ENCODE data around the gene CATSPER1.

Gene CATSPER1

DNA sequence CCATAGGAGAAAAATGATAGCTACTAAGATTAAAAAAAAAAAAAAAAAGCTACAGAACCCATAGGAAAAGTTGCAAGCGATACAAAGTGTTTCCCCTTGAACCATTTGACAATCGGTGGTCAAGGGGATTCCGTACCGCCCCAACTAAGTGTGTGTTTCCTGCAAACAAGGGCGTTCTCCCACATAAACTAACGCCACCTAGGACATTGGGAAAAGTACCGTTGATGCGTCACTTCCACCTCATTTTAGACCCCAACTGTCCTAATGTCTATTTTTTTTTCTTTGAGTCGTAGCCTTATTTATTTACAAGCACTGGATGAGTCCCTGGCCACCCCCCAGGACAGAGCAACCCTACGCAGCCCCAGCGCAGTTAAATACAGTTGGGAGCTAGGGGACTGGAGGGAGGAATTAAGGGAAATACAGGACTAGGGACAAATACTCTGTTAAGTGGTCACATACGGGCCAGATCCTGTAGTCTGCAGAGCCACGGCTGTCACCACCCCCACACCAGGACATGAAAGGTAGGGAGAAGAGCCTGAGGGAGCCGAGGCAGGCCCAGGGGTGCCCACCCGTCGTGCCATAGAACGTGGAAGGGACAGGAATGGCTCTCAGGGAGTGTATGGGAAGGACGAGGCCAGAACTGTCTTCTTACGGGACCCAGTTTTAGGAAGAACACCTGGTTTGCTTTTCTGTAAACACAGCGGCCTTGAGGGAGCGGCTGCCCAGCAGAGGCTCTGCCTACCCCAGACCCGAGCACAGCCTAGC is 43.3 kb downstream of the CATSPER1 start:
- Histone ChIP-seq H3K9me3 (ENCODE audit: control insufficient read depth, insufficient read depth, low read length) (no peaks in the 10 kb centered on the region), H3K27me3 (ENCODE audit: control insufficient read depth, insufficient read depth, low read length) (no peaks in the 10 kb centered on the region), H3K4me1 (ENCODE audit: control insufficient read depth, insufficient read depth, low read length) (no peaks in the 10 kb centered on the region), H3K9ac (ENCODE audit: low read depth, low read length) (no peak overlapping the region), H3K36me3 (ENCODE audit: control insufficient read depth, insufficient read depth, low read length) (peaks cover 3% of the 10 kb centered on the region), H3K4me3 (ENCODE audit: low read depth, low read length) (no peak overlapping the region)

GRCh38 chr11:65981972-65982823 is 44.1 kb downstream of the CATSPER1 start:
- no peak overlapping the region for H3K9ac ChIP-seq (ENCODE audit: low read depth, low read length)
- H3K36me3 ChIP-seq (ENCODE audit: control insufficient read depth, insufficient read depth, low read length) = peaks cover 11% of the 10 kb centered on the region
- no peaks in the 10 kb centered on the region for H3K9me3 ChIP-seq (ENCODE audit: control insufficient read depth, insufficient read depth, low read length)
- H3K4me1 ChIP-seq (ENCODE audit: control insufficient read depth, insufficient read depth, low read length) = no peaks in the 10 kb centered on the region
- no peak overlapping the region for H3K4me3 ChIP-seq (ENCODE audit: low read depth, low read length)
- no peaks in the 10 kb centered on the region for H3K27me3 ChIP-seq (ENCODE audit: control insufficient read depth, insufficient read depth, low read length)

- no peaks in the 10 kb centered on the region for H3K4me1 ChIP-seq (ENCODE audit: control insufficient read depth, insufficient read depth, low read length)
- H3K27me3 ChIP-seq (ENCODE audit: control insufficient read depth, insufficient read depth, low read length) = no peaks in the 10 kb centered on the region
- H3K9ac ChIP-seq (ENCODE audit: low read depth, low read length) = no peak overlapping the region
These were observed 45.1 kb downstream of the CATSPER1 start for GRCh38 chr11:65981101-65981740.

GRCh38 chr11:65979261-65979759 is 47.0 kb downstream of the CATSPER1 start:
- H3K4me1 ChIP-seq (ENCODE audit: control insufficient read depth, insufficient read depth, low read length) = no peaks in the 10 kb centered on the region
- H3K4me3 ChIP-seq (ENCODE audit: low read depth, low read length) = no peak overlapping the region
- no peaks in the 10 kb centered on the region for H3K27me3 ChIP-seq (ENCODE audit: control insufficient read depth, insufficient read depth, low read length)
- H3K36me3 ChIP-seq (ENCODE audit: control insufficient read depth, insufficient read depth, low read length) = peaks cover 24% of the 10 kb centered on the region
- H3K9ac ChIP-seq (ENCODE audit: low read depth, low read length) = no peak overlapping the region
- no peaks in the 10 kb centered on the region for H3K9me3 ChIP-seq (ENCODE audit: control insufficient read depth, insufficient read depth, low read length)

More at GRCh38 chr11:65981101-65981740, 45.1 kb downstream of the CATSPER1 start:
- Histone ChIP-seq H3K4me3 (ENCODE audit: low read depth, low read length) (no peak overlapping the region), H3K9me3 (ENCODE audit: control insufficient read depth, insufficient read depth, low read length) (no peaks in the 10 kb centered on the region), H3K36me3 (ENCODE audit: control insufficient read depth, insufficient read depth, low read length) (peaks cover 21% of the 10 kb centered on the region)

DNA sequence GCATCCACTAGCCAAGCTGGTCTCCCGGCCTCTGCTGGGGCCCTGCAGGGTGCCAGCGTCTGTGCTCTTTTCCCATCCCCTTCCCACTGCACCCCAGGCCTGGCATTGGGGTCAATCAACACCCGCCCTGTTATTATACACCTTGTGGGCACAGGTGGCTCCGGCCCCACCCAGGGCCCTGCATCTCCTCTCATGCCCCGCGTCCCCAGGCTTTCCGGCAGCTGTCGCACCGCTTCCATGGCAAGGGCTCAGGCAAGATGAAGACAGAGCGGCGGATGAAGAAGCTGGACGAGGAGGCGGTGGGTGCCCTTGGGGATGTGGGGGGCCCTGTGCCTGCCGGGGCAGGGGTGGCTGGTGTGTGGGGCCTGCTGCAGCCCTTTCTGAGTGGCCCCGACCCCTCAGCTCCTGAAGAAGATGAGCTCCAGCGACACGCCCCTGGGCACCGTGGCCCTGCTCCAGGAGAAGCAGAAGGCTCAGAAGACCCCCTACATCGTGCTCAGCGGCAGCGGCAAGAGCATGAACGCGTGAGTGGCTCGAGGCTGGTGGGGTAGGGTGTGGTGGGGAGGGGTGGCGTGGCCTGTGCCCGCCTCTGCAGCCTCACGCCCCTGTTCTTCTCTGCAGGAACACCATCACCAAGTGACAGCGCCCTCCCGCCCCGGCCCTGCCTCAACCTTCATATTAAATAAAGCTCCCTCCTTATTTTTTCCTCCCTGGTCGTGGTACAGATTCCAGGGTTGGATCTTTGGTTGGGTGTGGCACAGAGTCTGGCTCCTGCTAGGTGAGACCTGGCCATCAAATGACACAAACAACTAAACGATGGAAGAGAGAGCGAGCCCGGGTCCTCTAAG is 47.7 kb downstream of the CATSPER1 start:
- Histone ChIP-seq H3K9me3 (ENCODE audit: control insufficient read depth, insufficient read depth, low read length) (no peaks in the 10 kb centered on the region), H3K4me1 (ENCODE audit: control insufficient read depth, insufficient read depth, low read length) (no peaks in the 10 kb centered on the region), H3K36me3 (ENCODE audit: control insufficient read depth, insufficient read depth, low read length) (peaks cover 26% of the 10 kb centered on the region), H3K27me3 (ENCODE audit: control insufficient read depth, insufficient read depth, low read length) (no peaks in the 10 kb centered on the region), H3K4me3 (ENCODE audit: low read depth, low read length) (no peak overlapping the region), H3K9ac (ENCODE audit: low read depth, low read length) (no peak overlapping the region)

- Histone ChIP-seq H3K4me1 (ENCODE audit: control insufficient read depth, insufficient read depth, low read length) (no peaks in the 10 kb centered on the region), H3K9me3 (ENCODE audit: control insufficient read depth, insufficient read depth, low read length) (no peaks in the 10 kb centered on the region), H3K4me3 (ENCODE audit: low read depth, low read length) (no peak overlapping the region), H3K9ac (ENCODE audit: low read depth, low read length) (no peak overlapping the region), H3K36me3 (ENCODE audit: control insufficient read depth, insufficient read depth, low read length) (peaks cover 29% of the 10 kb centered on the region), H3K27me3 (ENCODE audit: control insufficient read depth, insufficient read depth, low read length) (no peaks in the 10 kb centered on the region)
These were observed 48.5 kb downstream of the CATSPER1 start for GRCh38 chr11:65977621-65978390.

- H3K9me3 ChIP-seq (ENCODE audit: control insufficient read depth, insufficient read depth, low read length) = no peaks in the 10 kb centered on the region
- H3K27me3 ChIP-seq (ENCODE audit: control insufficient read depth, insufficient read depth, low read length) = no peaks in the 10 kb centered on the region
- no peak overlapping the region for H3K4me3 ChIP-seq (ENCODE audit: low read depth, low read length)
- peaks cover 29% of the 10 kb centered on the region for H3K36me3 ChIP-seq (ENCODE audit: control insufficient read depth, insufficient read depth, low read length)
- H3K4me1 ChIP-seq (ENCODE audit: control insufficient read depth, insufficient read depth, low read length) = no peaks in the 10 kb centered on the region
- H3K9ac ChIP-seq (ENCODE audit: low read depth, low read length) = no peak overlapping the region
These were observed 49.8 kb downstream of the CATSPER1 start for GRCh38 chr11:65976216-65977176.

GRCh38 chr11:65975771-65976170 is 50.5 kb downstream of the CATSPER1 start:
- Histone ChIP-seq H3K36me3 (ENCODE audit: control insufficient read depth, insufficient read depth, low read length) (peaks cover 29% of the 10 kb centered on the region), H3K4me3 (ENCODE audit: low read depth, low read length) (no peak overlapping the region), H3K27me3 (ENCODE audit: control insufficient read depth, insufficient read depth, low read length) (no peaks in the 10 kb centered on the region)

GRCh38 chr11:65973439-65974110 is 52.7 kb downstream of the CATSPER1 start:
- H3K27me3 ChIP-seq (ENCODE audit: control insufficient read depth, insufficient read depth, low read length) = no peaks in the 10 kb centered on the region
- H3K4me3 ChIP-seq (ENCODE audit: low read depth, low read length) = no peak overlapping the region
- peaks cover 30% of the 10 kb centered on the region for H3K36me3 ChIP-seq (ENCODE audit: control insufficient read depth, insufficient read depth, low read length)
- H3K9ac ChIP-seq (ENCODE audit: low read depth, low read length) = no peak overlapping the region
- no peaks in the 10 kb centered on the region for H3K4me1 ChIP-seq (ENCODE audit: control insufficient read depth, insufficient read depth, low read length)
- no peaks in the 10 kb centered on the region for H3K9me3 ChIP-seq (ENCODE audit: control insufficient read depth, insufficient read depth, low read length)

More at GRCh38 chr11:65975771-65976170, 50.5 kb downstream of the CATSPER1 start:
- H3K9me3 ChIP-seq (ENCODE audit: control insufficient read depth, insufficient read depth, low read length) = no peaks in the 10 kb centered on the region
- H3K4me1 ChIP-seq (ENCODE audit: control insufficient read depth, insufficient read depth, low read length) = no peaks in the 10 kb centered on the region
- H3K9ac ChIP-seq (ENCODE audit: low read depth, low read length) = no peak overlapping the region

Data from iPS-15b (cell line).